ENCODE results near the gene WDR33.
"Not testable (repeated sequence)": the region's sequence is repeated elsewhere in the genome, so short reads cannot be mapped to it uniquely, and the experiment has no call there.

The WDR33 gene

GRCh38 chr2:127829845-127830246 is 18.9 kb upstream of the WDR33 start:
- POLR2A ChIA-PET: no interaction called here
- CTCF ChIA-PET: interaction anchor here (1.1 to 2.6 kb wide), 5 partner anchors 9 to 28 kb away, joined by 3 to 6 read pairs (median 5); partner anchors contain the start of gene POLR2D
- TF ChIP-seq CTCF (IDR thresholded peaks at IDR 0.05; ENCODE audit: control extremely low read depth, extremely low read depth, low read depth, missing control alignments): no peak
- peak; percentile 86 for DNase-seq (ENCODE audit: extremely low spot score)

GRCh38 chr2:127826708-127827107 is 15.7 kb upstream of the WDR33 start:
- CTCF ChIA-PET: interaction anchor here (1.8 kb wide), 1 partner anchor 15 kb away, joined by 4 read pairs; no protein-coding TSS in a partner anchor
- DNase-seq (ENCODE audit: extremely low spot score); POLR2A ChIA-PET: not testable (repeated sequence)

GRCh38 chr2:127826047-127826446 is 15.1 kb upstream of the WDR33 start:
- no peak for DNase-seq (ENCODE audit: extremely low spot score)
- CTCF ChIA-PET: interaction anchor here (1.8 kb wide), 1 partner anchor 16 kb away, joined by 4 read pairs; no protein-coding TSS in a partner anchor

GRCh38 chr2:127820080-127820668 is 9.2 kb upstream of the WDR33 start:
- POLR2A ChIA-PET: no interaction called here
- CTCF ChIA-PET: interaction anchor here (1.3 kb wide), 1 partner anchor 9 kb away, joined by 5 read pairs; no protein-coding TSS in a partner anchor
- no peak for TF ChIP-seq CTCF (IDR thresholded peaks at IDR 0.05; ENCODE audit: control extremely low read depth, extremely low read depth, low read depth, missing control alignments)
- no peak for DNase-seq (ENCODE audit: extremely low spot score)

More at GRCh38 chr2:127826047-127826446, 15.1 kb upstream of the WDR33 start:
- POLR2A ChIA-PET: no interaction called here
- TF ChIP-seq CTCF (IDR thresholded peaks at IDR 0.05; ENCODE audit: control extremely low read depth, extremely low read depth, low read depth, missing control alignments): no peak

GRCh38 chr2:127818794-127819425 is 7.9 kb upstream of the WDR33 start:
- DNase-seq (ENCODE audit: extremely low spot score): no peak
- TF ChIP-seq CTCF (IDR thresholded peaks at IDR 0.05; ENCODE audit: control extremely low read depth, extremely low read depth, low read depth, missing control alignments): no peak
- ChIA-PET POLR2A (no interaction called here), CTCF (no interaction called here)

- DNase-seq (ENCODE audit: extremely low spot score): no peak
- POLR2A ChIA-PET: no interaction called here
- CTCF ChIA-PET: no interaction called here
- TF ChIP-seq CTCF (IDR thresholded peaks at IDR 0.05; ENCODE audit: control extremely low read depth, extremely low read depth, low read depth, missing control alignments): no peak
These were observed 7.3 kb upstream of the WDR33 start for GRCh38 chr2:127818241-127818640.

- CTCF ChIA-PET: interaction anchor here (1.7 kb wide), 1 partner anchor 39 kb away, joined by 3 read pairs; no protein-coding TSS in a partner anchor
- no peak for DNase-seq (ENCODE audit: extremely low spot score)
- POLR2A ChIA-PET: no interaction called here
- no peak for TF ChIP-seq CTCF (IDR thresholded peaks at IDR 0.05; ENCODE audit: control extremely low read depth, extremely low read depth, low read depth, missing control alignments)
These were observed 3.7 kb upstream of the WDR33 start for GRCh38 chr2:127814677-127815076.

GRCh38 chr2:127812441-127812840 is 1.5 kb upstream of the WDR33 start:
- CTCF ChIA-PET: interaction anchor here (0.6 to 1.5 kb wide), 2 partner anchors 45 to 71 kb away, joined by 3 to 4 read pairs; partner anchors contain the start of gene POLR2D
- DNase-seq (ENCODE audit: extremely low spot score); POLR2A ChIA-PET: not testable (repeated sequence)
